ENCODE results near the gene UPK3B. TPM values are rescaled to one million over a fixed set of nuclear protein-coding genes. Genes with fewer than 3 reads are reported as not detected.

The UPK3B gene
- total and polyA plus RNA-seq, 2 of the 13 experiments (the other 11 are each of a cell fraction or from before 2014, with no cell fraction given) = not detected

DNA sequence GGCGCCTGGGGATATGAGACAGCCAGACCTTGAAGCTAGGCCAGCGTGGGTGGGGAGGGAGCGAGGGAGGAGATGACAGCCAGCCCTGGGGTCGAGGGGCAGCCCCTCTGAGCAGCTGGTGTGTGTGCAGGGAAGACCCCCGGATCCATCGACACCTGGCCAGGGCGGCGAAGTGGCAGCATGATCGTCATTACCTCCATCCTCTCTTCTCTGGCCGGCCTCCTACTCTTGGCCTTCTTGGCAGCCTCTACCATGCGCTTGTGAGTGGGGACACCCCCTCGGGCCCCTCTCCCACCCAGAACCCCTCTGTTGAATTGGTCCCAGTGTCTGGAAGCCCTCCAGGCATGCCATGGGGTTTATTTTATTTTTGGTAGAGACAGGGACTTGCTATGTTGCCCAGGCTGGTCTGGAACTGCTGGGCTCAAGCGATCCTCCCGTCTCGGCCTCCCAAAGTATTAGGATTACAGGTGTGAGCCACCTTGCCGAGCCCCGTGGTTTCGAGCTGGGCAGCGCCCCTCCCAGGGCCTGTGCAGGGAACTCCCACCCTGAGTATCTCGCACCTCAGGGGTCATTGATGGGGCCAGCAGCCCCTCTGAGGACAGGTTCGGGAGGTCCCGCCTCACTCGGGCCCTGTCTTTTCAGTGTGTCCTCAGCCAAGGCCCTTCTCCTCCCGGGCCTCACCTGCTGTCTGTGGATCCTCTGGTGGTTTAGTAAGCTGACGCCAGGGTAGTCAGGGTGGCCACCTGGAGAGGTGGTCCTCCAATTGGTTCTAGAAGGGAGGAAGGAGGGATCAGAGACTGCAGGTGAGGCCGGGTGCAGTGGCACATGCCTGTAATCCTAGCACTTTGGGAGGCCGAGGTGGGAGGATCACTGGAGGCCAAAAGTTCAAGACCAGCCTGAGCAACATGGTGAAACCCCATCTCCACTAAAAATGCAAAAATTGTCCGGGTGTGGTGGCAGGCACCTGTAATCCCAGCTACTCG lies 3.8 kb downstream of the UPK3B start:
- in situ Hi-C loops (cut with HindIII; ENCODE audit: extremely low pct_ligation_motif_present, low pct_unique_long_range_greater_than_20kb) = no loop called here
- H4K20me1 ChIP-seq (ENCODE audit: insufficient read depth, low read length) = no peaks in the 10 kb centered on the region
- H3K4me3 ChIP-seq (replicated peaks in 1 of 3; ENCODE audit: insufficient read depth in 1 of 3, low read depth in 2 of 3, low read length in 3 of 3) = no peak overlapping the region
- no TSS peak for BruUV-seq (replicated peaks)
- CTCF ChIA-PET (ENCODE audit: low intra/inter-chr PET ratio, low total read pairs) = no interaction called here
- no peaks in the 10 kb centered on the region for H3K79me2 ChIP-seq (ENCODE audit: insufficient read depth, low read length)
- no peak overlapping the region for H2AFZ ChIP-seq (ENCODE audit: low read length)
- TF ChIP-seq, protein P1, sequence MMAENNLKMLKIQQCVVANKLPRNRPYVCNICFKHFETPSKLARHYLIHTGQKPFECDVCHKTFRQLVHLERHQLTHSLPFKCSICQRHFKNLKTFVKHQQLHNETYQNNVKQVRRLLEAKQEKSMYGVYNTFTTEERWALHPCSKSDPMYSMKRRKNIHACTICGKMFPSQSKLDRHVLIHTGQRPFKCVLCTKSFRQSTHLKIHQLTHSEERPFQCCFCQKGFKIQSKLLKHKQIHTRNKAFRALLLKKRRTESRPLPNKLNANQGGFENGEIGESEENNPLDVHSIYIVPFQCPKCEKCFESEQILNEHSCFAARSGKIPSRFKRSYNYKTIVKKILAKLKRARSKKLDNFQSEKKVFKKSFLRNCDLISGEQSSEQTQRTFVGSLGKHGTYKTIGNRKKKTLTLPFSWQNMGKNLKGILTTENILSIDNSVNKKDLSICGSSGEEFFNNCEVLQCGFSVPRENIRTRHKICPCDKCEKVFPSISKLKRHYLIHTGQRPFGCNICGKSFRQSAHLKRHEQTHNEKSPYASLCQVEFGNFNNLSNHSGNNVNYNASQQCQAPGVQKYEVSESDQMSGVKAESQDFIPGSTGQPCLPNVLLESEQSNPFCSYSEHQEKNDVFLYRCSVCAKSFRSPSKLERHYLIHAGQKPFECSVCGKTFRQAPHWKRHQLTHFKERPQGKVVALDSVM (CRISPR knock-in tag; IDR thresholded peaks at IDR 0.05) = peak; percentile 44; the same call in 1 of the 2 replicates
- no peak for TF ChIP-seq TCF12 (IDR thresholded peaks at IDR 0.05)
- TF ChIP-seq TCF12 (CRISPR knock-in tag; IDR thresholded peaks at IDR 0.05) = no peak
- TF ChIP-seq SAFB2 (CRISPR knock-in tag; IDR thresholded peaks at IDR 0.05; ENCODE audit: borderline replicate concordance, low read depth) = no peak
- H3K27me3 ChIP-seq (ENCODE audit: control insufficient read depth in 1 of 2, insufficient read depth in 2 of 2, low read length in 2 of 2) = peaks cover 2 to 5% of the 10 kb centered on the region in 2 experiments; a peak in 1 of 5 replicates
- intact Hi-C loops (cut with micrococcal nuclease; ENCODE audit: unreplicated experiment) = no loop called here
- no peaks in the 10 kb centered on the region for H3K36me3 ChIP-seq (replicated peaks in 1 of 2; ENCODE audit: control insufficient read depth in 1 of 2, insufficient read depth in 2 of 2, low read length in 2 of 2)
- WGBS (ENCODE audit: low lambda C conversion rate) = 61% methylated on average over 19 of the region's 29 CpGs
- DNase-seq (ENCODE audit: low spot score) = no peak
- no peak overlapping the region for H3K4me2 ChIP-seq (ENCODE audit: low read depth, low read length)
- H3K9ac ChIP-seq (ENCODE audit: insufficient read depth, low read depth, low read length) = no peak overlapping the region
- no peaks in the 10 kb centered on the region for H3K9me3 ChIP-seq (ENCODE audit: low read length)
- no peak overlapping the region for H3K27ac ChIP-seq (ENCODE audit: extremely low read length, insufficient read depth, low read length)
- no peak for FAIRE-seq
- peaks cover 51% of the 10 kb centered on the region for H3K4me1 ChIP-seq (ENCODE audit: insufficient read depth, low read length)
- ATAC-seq = no peak
- POLR2A ChIA-PET = no interaction called here

All from HepG2 (cell line).